DMS 273 (cell line): Measurements from ENCODE around the gene CDH24.

Source experiments
- DNase-seq: peaks from one replicate; lab custom pipeline; 2025; ENCODE audit not compliant: unreplicated experiment; lab: John Stamatoyannopoulos, UW

The CDH24 gene

DNA sequence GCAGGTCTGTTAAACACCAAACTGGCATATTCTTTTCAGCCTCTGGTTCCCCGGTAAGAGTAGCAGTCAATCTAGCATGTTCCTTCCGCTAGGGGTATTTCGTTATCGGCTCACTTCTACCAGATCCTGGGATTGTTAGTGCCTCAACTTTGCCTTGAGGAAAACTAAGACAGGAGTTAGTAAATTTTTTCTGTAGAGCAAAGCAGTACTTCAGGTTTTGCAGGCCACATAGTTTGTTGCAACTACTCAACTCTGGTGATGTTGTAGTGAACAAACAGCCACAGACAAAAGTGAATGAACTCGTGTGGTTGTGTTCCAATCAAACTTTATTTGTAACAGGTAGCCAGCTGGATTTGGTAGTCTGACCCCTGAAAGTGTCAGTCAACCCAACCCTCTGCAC is 6.3 kb upstream of the CDH24 start:
- DNase-seq, result no peak

DNA sequence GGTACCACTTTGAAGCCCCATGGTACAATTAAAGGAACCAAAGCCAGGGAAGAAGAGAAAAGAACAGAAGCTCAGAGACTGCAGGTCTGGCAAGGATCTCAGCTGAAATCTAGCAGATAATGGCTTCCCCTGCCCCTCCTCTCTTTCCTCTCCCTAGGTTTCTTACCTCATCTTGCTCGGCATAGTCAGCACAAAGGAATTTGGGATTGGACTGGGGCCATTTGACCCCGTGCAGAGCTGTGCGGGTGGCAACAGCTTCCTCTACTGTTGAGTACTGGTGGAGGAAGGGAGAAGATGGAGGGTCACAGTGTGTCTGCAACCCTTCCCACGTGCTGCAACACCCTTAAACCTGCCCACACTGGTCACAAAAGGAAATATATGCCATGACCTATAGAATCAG is 4.7 kb upstream of the CDH24 start:
- no peak for DNase-seq

- no peak for DNase-seq
These were observed 3.4 kb upstream of the CDH24 start for GRCh38 chr14:23060536-23061260.

DNA sequence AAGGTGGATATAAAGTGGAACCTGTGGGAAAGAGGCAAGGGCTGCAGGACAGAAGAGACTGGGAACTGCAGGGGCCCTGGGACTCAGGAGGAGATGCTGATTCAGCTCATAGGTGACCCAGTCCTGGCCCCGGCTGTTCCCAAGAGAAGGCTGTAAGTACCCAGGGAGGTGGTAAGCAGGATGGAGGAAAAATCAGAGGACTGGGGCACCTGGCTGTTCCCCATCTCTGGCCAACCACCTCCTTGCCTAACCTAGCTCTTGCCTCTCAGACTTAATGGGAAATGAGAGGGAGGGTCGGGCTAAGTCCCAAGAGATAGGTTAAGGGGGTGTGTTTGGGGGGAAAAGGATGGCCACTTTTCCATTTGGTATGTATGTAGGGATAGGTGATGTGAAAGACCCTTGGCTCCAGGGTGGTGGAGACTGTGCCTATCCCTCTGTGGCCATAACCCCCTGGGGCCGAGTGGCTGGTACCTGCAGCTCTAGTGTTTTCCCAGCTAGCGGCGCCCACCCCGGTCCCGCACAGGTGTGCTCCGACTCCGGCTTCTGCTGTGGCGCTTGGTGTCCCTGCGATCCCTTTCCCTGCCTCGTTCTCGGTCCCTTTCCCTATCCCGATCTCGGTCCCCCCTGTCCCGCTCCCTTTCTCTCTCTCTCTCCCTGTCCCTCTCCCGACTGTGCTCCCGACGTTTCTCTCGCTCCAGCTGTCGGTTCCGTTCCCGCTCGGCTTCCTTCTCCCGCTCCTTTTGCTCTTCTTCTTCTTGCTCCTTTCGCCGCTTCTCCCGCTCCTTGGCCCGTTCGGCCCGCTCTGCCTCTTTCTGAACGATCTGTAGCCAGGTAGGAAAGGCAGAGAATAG is 1.6 kb upstream of the CDH24 start:
- no peak for DNase-seq

- no peak for DNase-seq
These were observed 685 bp upstream of the CDH24 start for GRCh38 chr14:23057757-23058653.

GRCh38 chr14:23056145-23056955 is 970 bp downstream of the CDH24 start:
- DNase-seq, result no peak

- DNase-seq, result no peak
These were observed 1.6 kb downstream of the CDH24 start for GRCh38 chr14:23055621-23056144.

GRCh38 chr14:23055147-23055550 is 2.2 kb downstream of the CDH24 start:
- no peak for DNase-seq

- DNase-seq, result no peak
These were observed 3.1 kb downstream of the CDH24 start for GRCh38 chr14:23054000-23054811.

- no peak for DNase-seq
These were observed 3.9 kb downstream of the CDH24 start for GRCh38 chr14:23053426-23053825.

GRCh38 chr14:23052671-23053070 is 4.6 kb downstream of the CDH24 start:
- DNase-seq, result no peak

DNA sequence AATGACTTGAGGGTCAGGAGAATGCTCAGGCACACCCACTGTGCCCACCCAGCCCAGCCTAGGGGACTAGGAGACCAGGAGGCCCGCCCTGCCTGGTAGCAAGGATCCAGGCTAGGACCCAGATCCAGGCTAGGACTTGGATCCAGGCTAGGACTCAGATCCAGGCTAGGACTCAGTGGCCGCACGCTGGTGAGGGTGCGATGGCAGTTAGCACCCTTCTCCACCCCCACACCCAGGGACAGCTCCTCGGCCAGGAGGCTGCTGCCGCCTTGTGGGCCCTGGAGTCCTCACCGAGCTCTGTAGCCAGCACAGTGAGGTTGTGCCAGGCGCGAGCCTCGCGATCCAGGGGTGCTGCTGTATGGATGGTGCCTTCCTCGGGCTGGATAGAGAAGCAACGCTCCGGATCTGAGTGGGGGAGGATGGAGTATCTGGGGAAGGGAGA is 5.1 kb downstream of the CDH24 start:
- DNase-seq, result no peak

GRCh38 chr14:23051141-23052057 is 5.9 kb downstream of the CDH24 start:
- DNase-seq, result no peak

DNA sequence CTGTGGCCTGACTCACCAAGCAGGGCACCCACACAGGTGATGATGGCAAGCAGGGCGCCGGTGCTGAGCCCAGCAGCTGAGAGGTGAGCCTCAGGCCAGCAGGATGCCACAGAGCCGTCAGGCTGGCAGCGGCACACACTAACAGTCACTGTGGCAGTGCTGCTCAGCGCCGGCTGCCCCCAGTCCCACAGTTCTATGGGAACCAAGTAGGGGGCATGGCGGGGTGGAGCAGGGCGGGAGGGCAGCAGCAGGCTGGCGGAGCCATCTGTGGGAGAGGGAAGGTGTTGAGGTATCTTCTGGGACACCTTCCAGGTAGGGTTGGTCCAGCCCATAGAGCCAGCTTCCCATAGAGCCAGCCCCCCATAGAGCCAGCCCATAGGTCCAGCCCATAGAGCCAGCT is 8.3 kb downstream of the CDH24 start:
- DNase-seq, result no peak

DNA sequence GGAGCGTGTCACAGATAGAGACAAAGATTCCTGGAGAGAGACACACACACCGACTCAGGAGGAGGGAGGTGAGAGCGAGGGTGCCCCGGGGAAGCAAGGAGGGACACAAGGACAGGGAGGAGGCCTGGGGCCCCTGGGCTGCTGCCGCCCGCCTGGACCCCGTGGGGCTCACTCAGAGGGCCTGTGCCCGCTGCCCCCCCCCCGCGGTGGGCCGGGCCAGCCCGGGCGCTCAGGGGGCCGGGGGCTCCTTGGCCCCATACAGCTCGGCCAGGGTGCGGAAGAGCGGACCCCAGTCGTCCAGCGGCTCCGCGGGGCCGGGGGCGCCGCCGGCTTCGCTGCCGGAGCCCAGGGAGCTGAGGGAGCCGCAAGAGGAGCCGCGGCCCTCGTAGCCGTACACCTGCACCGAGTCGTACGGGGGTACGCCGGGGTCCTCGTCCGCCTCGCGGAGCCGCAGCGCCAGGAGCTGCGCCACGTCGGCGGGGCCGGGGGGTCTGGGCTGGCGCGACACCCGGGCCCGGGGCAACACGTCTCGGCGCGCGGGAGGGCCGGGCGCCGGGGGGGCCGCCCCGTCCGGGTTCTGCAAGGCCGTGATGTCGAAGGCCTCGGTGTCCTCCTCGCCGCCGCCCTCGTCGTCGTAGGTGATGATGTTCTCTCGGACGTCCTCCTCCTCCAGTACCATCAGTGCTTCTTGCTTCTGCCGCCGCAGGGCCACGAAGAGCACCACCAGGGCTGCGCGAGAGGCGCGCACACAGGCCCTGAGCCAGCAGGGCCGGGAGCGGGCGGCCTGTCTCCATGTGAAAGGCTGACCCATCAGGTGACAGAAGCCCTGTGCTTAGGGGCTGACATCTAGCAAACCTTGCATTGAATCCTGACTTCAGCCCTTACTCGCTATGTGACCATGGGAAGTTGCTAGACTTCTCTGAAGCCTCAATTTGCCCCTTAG is 9.3 kb downstream of the CDH24 start:
- no peak for DNase-seq

DNA sequence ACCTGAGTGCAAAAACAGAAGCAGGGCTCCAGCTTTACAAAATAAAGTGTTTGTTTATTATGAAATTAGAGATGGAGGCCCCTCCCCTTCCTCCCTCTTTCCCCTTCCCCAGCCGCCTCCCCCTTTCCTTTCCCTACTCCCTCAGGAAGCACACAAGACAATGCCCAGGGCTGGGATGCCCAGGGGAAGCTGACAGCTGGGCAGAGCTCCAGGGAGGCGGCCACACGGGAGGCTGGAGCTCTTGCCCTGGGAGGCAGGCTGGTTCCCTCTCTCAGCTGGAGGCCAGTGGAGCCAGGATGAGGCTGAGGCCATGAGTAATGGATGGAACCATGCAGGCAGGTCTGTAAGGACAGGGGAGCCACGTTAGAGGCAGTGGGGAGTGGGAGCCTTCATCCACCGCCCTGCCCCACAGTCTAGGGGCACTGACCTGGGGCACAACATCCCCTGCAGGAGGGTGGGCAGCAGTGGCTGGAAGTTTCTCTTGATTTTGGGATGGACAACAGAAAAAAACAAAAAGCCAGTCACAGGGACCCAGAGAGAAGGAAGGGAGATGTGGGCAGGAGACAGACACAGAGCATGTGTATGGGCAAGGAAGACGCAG is 10.2 kb downstream of the CDH24 start:
- DNase-seq, result no peak
